NCI-H2227 treated with DMSO at 0.1 percent for 48 hours (cell line): Measurements from ENCODE around the gene EPC2.
"Not testable (repeated sequence)": the region's sequence is repeated elsewhere in the genome, so short reads cannot be mapped to it uniquely, and the experiment has no call there.

Source experiments
- DNase-seq: peaks from one replicate; lab custom pipeline; 2025; lab: John Stamatoyannopoulos, UW

The EPC2 gene

DNA sequence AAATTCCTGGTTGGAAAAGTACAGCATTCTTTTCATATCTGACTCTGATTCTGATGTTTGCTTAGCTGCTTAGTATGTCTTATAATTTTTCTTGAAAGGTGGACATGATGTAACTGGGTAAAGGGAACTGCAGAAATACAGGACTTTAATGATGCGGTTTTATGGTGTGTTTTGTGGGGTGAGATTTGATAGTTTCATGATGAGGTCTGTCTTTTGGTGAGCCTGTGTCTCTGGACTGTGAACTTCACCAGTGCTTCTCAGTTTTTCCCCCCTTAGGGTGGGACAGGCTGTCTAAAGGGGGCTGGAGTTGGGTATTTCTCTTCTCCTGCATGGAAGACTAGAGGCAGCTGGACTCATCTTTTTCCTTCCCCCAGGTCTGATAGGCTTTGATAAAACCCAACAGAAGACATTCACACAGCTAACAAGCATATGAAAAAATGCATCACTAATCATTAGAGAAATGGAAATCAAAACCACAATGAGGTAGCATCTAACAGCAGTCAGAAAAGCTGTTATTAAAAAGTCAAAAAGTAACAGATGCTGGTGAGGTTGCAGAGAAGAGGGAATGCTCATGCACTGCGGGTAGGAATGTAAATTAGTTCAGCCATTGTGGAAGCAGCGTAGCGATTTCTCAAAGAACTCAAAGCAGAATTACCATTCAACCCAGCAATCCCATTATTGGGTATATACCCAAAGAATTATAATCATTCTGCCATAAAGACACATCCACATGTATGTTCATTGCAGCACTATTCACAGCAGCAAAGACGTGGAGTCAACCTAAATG lies 77.6 kb downstream of the EPC2 start:
- no peak for DNase-seq

DNA sequence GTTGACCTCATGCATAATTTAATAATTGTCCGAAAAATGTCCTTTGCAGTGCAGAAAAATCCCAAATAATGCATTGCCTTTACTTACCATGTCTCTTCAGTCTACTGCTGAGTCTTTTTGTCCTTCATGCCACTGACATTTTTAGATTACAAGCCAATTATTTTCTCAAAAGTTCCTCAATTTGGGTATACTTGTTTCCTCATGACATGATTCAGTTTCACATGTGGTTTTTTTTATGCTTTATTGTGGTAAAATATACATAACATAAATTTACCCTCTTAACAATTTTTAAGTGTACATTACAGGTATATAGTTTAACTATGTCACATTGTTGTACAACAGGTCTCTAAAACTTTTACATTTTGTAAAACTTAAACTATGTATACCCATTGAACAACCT lies 81.0 kb downstream of the EPC2 start:
- DNase-seq, result no peak

DNA sequence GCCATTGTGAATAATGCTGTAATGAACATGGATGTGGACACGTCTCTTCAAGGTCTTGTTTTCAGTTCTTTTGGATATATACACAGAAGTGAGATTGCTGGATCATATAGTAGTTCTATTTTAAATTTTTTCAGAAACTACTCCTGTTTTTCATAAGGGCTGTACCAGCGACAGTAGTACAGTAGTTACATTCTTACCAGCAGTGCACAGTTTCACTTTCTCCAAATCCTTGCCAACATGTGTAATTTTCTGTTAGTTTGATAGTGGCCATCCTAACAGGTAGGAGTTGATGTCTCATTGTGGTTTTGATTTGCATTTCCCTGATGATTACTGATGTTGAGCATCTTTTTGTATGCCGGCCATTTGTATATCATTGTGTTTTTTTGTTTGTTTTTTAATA lies 81.7 kb downstream of the EPC2 start:
- DNase-seq, result no peak

DNA sequence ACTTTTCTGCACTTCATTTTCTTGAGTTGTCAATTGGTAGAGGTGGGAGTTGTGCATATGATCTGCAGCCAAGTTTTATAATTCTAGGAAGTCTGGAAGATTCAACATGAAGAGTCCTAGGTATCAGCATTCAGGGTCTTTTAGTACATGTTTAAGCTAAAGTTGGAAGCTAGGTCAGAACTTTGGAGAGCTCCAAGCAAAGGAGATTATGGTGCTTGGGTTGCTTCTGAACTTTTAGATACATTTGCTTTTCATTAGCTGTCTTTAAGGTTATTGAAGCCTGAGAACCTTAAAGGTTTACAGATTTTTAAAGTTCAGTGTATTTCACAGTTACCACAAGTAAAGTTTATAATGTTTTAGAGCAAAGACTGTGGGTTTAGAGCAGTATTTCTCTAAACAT lies 85.5 kb downstream of the EPC2 start:
- no peak for DNase-seq

GRCh38 chr2:148737742-148738141 lies 93.2 kb downstream of the EPC2 start:
- no peak for DNase-seq

- no peak for DNase-seq
Measured at GRCh38 chr2:148739454-148740105, 95.0 kb downstream of the EPC2 start.

DNA sequence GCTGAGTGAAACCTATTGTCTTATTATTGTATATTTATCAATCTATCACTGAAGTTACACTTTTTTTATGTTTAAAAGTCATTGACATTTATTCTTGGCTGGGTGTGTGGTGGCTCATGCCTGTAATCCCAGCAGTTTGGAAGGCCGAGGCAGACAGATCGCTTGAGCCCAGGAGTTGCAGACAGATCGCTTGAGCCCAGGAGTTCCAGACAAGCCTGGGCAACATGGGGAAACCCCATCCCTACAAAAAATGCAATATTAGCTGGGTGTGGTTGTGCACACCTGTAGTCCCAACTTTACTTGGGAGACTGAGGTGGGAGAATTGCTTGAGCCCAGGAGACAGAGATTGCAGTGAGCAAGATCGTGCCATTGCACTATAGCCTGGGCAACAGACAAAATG lies 97.8 kb downstream of the EPC2 start:
- no peak for DNase-seq

- no peak for DNase-seq
Measured at GRCh38 chr2:148745151-148745851, 100.8 kb downstream of the EPC2 start.

GRCh38 chr2:148746973-148747372 lies 102.4 kb downstream of the EPC2 start:
- DNase-seq, result no peak

- no peak for DNase-seq
Measured at GRCh38 chr2:148751907-148752306, 107.4 kb downstream of the EPC2 start.

DNA sequence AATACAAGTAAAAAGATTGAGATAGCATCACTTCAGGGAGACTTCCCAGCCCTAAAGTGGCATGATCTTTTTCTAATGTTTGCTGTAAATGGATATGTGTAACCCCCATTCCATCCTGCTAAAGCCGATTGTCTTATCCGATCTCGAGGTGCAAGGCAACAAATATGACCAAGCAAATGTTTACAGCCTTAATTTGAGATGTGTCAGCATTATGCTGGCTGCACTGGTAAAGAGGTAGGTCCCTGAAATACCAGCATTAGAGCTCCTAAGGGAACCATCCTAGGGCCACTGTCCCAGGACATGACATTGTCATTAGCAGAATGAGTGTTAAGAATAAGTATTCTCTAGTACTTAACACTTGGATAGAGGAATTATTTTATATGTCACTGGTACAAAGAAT lies 108.4 kb downstream of the EPC2 start:
- DNase-seq, result no peak

DNA sequence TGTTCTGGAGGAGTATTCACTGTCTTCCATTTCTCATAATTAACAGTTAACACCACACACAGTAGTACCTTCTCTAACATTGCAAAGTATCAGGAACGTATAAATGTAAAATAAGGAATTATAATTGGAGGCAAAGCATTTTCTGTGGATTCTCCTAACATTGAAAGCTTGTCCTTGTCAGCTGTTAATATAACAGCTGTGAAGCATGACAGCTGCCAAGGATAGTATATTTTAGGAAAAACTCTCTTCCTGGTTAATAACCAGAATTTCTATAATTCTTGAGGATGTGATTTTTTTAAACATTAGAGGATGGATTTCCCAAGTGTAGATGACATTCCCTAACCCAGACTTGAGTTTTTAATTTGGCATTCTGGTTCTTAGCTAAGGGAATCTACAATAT lies 110.3 kb downstream of the EPC2 start:
- DNase-seq, result no peak

GRCh38 chr2:148756292-148756975 lies 111.9 kb downstream of the EPC2 start:
- no peak for DNase-seq

DNA sequence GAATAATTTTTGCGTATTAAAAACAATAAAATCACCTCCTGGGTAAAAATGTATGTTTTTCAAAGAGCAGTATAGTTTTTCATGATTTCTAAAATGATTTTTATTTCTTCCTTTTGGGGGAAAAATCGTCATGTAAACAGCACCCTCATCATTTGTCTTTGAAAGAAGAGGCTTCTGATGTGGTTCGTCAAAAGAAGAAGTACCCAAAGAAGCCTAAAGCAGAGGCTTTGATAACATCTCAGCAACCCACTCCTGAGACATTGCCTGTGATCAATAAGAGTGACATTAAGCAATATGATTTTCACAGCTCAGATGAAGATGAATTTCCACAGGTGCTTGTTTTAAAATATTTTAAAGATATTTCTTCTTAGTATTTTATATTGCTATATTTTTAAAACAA lies 120.3 kb downstream of the EPC2 start:
- no peak for DNase-seq

DNA sequence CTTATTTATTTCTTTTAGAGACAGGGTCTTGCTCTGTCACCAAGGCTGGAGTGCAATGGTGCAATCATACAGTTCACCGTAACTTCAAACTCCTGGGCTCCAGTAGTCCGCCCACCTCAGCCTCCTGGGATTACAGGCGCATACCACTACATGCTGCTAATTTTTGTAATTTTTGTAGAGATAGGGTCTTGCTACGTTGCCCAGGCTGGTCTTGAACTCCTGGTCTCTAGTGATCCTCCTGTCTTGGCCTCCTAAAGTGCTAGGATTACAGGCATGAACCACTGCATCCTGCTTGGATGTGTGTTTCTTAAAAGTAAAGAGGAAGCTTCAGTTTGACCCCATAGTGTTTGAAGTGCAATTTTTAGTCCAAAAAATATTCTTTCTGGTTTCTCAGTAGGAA lies 125.5 kb downstream of the EPC2 start:
- no peak for DNase-seq

DNA sequence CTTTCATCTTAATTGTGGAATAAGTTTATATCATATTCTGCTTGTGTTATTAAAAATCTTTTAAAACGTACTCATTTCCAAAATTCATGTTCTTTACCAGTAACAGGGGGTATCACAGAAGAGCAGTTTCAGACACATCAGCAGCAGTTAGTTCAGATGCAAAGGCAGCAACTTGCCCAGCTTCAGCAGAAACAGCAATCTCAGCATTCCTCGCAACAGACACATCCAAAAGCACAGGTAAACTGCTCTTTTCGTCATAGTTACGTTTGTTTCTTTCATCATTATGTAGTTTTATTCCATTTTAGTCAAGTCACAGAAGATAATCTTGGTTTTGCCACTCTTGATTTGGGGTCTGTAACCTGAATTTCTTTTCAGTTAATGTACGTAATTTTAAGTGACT lies 137.0 kb downstream of the EPC2 start:
- DNase-seq, result no peak

DNA sequence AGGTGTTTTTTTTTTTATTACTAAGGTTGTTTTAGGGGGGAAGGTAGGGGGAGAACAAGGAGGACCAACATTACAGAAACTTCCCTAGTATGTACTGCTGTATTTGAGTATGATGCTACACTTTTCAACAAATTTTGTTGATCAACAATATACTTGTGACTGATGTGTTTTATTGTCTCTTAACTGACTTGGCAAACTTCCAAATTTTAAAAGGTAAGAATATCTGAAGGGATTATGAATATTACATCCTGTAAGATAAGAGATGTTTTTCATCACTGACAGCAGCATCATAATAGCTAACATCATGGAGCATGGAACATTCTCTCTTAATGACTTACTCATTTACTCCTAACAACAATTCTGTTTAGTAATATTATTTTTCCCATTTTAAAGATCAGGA lies 144.5 kb downstream of the EPC2 start:
- no peak for DNase-seq

DNA sequence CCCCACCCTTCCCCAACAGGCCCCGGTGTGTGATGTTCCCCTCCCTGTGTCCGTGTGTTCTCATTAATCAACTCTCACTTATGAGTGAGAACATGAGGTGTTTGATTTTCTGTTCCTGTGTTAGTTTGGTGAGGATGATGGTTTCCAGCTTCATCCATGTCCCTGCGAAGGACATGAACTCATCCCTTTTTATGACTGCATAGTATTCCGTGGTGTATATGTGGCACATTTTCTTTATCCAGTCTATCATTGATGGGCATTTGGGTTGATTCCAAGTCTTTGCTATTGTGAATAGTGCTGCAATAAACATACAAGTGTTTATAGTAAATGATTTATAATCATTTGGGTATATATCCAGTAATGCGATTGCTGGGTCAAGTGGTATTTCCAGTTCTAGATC lies 145.6 kb downstream of the EPC2 start:
- DNase-seq, result not testable (repeated sequence)

- no peak for DNase-seq
Measured at GRCh38 chr2:148794558-148794957, 150.0 kb downstream of the EPC2 start.

GRCh38 chr2:148796735-148797512 lies 152.4 kb downstream of the EPC2 start:
- DNase-seq, result no peak

DNA sequence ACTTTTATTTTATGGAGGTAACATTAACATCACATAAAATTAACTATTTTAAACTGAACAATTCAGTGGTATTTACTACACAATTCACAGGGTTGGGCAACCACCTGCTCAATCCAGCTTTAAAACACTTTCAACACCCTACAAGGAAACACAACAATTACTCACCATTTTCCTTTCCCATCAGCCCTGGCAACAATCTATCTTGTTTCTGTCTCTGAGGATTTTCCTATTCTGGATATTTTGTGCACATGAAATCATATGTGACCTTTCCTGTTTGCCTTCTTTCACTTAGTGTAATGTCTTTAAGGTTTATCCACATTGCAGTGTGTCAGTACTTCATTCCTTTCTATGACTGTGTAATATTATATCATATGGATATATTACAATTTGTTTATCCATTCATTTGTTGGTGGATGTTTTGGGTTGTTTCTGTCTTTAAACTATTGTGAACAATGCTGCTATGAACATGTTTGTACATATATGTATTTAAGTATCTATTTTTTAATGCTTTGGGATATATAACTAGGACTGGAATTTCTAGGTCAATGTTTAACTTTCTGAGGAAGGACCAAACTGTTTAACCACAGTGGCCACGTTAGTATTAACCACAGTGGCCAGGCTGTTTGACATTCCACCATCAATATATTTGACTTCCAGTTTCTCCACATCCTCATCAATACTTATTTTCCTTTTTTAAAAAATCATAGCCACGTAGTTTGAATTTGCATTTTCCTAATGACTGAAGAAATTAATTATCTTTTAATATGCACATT lies 158.1 kb downstream of the EPC2 start:
- DNase-seq, result no peak
